Stimulated activated CD8-positive, alpha-beta memory T cell treated with anti-CD3 and anti-CD28 coated beads, Interleukin-7, amount 100 ng/mL, for 24 hours (primary cell): Measurements from ENCODE around the gene CDC27.
"Not testable (repeated sequence)": the region's sequence is repeated elsewhere in the genome, so short reads cannot be mapped to it uniquely, and the experiment has no call there.

Experiments
- DNase-seq: peaks from one replicate; pipeline ENCODE4 v3.0.0-alpha.2; 2020; ENCODE audit warnings: low read depth

CDC27 gene, protein sequence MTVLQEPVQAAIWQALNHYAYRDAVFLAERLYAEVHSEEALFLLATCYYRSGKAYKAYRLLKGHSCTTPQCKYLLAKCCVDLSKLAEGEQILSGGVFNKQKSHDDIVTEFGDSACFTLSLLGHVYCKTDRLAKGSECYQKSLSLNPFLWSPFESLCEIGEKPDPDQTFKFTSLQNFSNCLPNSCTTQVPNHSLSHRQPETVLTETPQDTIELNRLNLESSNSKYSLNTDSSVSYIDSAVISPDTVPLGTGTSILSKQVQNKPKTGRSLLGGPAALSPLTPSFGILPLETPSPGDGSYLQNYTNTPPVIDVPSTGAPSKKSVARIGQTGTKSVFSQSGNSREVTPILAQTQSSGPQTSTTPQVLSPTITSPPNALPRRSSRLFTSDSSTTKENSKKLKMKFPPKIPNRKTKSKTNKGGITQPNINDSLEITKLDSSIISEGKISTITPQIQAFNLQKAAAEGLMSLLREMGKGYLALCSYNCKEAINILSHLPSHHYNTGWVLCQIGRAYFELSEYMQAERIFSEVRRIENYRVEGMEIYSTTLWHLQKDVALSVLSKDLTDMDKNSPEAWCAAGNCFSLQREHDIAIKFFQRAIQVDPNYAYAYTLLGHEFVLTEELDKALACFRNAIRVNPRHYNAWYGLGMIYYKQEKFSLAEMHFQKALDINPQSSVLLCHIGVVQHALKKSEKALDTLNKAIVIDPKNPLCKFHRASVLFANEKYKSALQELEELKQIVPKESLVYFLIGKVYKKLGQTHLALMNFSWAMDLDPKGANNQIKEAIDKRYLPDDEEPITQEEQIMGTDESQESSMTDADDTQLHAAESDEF

DNA sequence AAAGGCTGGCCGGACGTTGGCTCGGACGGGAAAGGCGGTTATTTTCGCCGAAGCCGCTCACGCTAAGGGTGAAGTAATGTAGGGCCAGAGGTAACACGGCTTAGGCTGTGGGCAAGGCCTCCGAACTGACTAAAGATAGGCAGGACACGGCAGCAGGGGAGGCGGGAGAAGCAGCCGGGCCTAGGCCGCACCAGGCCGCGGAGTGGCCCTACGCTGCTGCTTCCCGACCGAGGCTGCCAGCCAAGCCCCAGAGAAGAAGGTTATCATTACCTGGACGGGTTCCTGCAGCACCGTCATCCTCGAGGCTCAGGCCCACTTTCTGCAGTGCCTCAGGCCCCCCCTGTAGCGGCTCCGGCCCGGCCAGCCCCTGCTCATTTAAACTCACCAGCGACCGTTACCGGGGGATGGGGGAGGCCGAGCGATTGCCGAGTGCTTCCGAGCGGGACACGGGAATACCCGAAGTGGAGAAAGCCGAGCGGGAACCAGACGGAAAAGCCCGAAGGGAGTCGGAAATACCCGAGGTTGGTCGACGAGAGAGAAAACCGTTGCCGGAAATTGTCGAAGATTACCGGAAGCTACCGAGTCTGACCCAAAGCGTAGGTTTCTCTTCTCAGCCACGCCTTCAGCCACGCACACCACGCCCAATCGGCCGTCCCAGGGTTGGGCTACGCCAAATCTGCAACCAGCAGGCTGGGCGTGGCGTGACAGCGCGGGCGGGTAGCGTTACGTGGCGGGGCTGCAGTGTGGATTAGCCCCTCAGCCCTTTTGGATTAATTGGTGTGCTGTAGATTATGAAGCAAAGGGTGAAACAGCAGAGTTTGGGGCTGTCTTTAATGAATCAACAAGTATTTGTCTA lies at the start of gene CDC27:
CDC27 (minus strand) TSS at position 420 of the 856 bp plus-strand sequence; CDS start at position 297, 123 bp downstream.
- DNase-seq = peak; percentile 100

DNA sequence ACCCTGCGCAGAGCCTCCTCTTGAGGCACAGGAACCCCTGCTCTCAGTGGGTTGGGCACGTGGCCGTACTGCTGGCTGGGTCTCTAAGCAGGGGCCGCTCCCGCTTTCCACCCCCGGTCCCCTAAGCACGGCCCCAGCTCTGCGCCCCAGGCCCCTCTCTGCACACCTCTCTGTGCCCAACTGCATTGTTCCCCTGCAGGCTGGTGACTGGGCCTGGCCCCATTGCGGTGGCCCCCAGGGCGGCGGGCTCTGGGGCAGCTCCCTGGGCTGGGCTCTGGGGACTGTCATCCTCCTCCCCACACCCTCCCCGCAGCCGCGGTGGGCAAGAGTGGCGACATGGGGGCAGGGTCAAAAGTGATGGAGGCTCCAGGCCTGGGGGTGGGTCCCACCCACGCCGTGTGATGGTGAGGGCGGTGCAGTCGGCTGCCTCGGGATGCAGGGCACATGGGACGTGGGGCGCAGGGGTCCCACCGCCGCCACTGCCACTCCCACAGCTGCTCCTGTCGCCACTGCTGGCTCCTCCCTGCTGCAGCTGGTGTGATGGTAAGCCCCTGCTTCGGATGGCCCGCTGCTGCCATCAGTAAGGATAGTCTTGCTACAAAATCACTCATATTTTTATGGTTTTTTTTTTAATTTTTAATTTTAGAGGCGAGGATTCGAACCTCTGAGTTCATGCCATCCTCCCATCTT lies 49.4 kb upstream of the CDC27 start:
- DNase-seq = no peak

DNA sequence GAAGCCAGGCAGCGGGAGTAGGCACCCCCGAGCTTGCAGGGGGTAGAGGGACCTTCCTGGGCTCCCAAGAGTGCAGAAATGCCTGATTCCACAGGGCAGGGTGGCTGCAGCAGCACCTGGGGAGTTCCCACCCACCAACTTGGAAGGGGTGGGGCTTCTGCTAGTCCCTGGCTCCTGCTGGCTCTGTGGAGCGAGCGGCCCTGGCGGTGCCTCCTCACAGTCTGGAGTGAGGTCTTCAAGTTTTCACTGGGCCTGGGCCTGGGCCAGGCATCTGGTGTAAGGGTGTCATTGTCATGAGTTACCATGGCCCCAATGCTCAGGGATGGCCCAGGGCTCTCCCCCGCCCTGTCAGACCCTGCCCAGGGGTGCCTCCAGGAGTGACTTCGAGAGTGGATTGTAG lies 48.7 kb upstream of the CDC27 start:
- no peak for DNase-seq

DNA sequence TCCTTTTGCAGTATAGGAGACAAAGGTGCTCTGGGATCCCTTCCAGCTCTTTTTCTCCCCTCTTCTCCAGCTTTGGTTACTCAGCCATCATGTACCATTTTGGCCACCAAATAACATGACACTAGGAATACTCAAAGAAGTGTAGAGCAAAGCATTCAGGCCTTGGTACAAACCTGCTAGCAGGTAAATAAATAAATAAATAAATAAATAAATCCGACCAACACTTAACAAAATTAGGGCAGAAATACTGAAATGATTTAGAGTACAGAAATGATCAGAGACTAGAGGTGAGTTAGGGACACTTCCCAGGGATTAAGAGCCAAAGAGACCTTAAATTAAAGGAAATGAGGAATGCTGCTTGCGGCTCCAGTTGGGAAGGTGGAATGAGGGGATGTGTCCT lies 46.8 kb upstream of the CDC27 start:
- DNase-seq = no peak

DNA sequence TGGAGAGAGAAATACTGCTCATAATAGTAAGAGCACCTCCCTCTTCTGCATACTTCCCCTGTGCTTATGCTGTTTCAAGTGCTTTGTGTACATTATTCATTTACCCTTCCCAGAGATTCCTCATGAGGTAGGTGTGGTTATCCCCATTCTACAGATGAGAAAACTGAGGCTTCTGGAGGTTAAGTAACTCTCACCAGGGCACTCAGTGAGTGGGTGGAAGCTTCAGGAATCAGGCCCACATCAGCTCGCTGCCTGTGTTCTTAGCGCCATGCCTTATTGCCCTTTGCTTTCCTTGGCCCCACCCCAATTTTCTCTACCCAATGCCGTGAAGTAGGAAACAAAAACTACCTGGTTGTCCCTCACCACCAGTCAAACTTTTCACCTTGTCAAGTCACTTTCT lies 46.4 kb upstream of the CDC27 start:
- no peak for DNase-seq

DNA sequence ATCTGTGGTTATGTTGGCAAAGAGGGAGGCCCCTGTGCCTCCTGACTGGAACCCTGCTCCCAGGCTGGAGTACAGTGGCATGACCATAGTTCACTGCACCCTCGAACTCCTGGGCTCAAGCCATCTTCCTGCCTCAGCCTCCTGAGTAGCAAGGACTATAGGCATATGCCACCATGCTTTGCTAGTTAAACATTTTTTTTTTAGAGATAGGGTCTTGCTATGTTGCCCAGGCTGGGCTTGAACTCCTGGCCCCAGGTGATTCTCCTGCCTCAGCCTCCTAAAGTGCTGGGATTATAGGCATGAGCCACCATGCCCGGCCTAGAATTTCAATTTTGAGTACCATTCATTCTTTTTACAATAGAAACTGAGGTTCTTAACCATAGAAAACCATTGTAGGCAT lies 43.4 kb upstream of the CDC27 start:
- DNase-seq = no peak

DNA sequence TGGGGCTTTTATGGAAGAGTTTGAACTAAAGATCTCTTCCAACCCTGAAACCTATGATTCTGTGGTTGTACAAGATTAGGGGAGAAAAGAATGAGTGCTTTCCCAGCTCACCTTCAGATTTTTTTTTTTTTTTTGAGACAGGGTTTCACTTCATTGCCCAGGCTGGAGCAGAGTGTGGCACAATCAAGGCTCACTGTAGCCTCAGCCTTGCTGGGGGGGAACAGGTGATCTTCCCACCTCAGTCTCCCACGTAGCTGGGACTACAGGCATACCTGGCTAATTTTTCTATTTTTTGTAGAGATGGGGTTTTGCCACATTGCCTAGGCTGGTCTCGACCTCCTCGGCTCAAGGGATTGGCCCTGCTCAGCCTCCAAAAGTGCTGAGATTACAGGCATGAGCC lies 42.8 kb upstream of the CDC27 start:
- no peak for DNase-seq

DNA sequence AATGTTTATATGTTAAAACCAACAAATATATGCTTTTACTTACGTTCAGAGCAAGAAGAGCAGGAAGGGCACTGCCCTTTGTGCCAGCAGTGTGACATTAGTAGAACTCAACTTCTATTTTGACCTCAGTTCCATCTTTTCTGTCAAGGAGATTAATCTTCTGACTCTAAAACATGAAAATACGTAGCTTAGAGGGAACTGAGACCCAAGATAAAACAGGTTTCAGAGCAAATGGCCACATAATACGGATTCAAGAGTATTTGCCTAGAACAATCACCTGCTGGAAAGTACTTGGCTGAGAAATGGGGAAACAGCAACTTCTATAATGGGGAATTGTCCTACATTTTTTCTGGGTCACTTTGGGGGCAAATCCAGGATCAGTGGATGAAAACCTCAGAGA lies 42.2 kb upstream of the CDC27 start:
- DNase-seq = no peak

DNA sequence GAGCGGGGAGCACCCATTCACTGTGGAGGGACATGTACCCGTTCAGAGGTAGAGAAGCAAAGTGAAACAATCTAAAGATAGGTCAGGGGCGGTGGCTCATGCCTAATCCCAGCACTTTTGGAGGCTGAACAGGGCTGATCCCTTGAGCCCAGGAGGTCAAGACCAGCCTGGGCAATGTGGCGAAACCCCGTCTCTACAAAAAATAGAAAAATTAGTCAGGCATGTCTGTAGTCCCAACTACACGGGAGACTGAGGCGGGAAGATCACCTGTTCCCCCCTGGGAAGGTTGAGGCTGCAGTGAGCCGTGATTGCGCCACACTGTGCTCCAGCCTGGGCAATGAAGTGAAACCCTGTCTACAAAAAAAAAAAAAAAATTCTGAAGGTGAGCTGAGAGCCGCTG lies 41.8 kb upstream of the CDC27 start:
- DNase-seq = no peak

DNA sequence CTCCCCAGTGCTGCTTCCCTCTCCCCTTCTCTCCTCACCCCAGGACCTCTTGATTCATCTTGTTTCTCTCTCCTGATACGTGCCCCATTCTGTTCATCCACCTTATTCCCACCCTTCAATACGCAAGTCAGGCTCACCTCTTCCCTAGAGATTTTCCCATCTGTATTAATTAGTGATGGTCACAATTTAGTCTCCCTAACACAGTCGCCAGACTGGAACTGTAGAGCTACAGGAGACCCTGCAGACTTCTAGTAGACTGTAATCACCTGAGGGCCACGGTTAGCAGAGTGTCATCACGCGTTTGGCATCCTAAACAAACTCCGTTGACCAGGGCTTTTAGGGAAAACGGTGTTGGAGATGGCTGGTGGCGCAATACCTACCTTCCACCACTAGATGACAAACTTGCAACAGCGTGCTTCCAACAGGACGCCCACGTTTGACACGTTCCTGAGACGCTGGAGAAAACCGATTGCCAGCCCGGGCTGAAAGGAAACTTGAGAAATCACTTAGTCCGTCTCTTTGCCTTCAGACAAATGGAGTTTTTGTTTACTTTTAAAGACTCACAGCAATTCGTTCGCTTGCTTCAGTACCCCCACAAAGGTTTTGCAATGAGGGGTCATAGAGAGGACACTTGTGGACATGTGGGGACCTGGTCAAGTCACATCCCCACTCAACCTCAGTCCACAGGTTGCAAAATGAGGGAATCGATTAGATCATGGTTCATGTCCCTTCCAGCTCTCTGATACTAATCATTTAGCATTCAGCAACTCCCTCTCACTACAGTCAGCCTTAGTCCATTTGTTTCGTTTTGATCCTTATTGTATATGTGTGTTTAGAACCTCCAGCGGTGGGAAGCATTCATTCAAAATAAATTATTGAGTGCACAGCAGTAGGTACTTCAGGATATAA lies 40.7 kb upstream of the CDC27 start:
- DNase-seq = peak; percentile 49

DNA sequence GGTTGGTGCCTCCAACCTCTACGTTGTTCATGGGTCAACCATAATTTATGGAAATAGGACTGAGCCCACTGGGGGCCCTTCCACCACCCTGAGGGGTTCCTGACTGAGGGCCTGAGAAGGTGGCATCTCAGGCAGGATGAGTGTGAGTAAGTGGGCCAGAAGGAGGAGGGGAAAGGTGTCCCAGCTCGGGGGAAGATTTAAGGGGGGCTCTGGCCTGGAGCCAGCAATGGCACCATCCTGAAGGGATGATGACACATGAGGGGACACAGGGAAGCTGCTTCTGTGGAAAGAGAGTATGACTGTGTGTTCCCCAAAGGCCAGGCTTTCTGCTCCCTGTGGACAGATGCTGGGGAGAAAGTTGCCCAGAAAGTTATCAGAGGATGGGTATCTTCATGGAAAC lies 38.8 kb upstream of the CDC27 start:
- DNase-seq = no peak

DNA sequence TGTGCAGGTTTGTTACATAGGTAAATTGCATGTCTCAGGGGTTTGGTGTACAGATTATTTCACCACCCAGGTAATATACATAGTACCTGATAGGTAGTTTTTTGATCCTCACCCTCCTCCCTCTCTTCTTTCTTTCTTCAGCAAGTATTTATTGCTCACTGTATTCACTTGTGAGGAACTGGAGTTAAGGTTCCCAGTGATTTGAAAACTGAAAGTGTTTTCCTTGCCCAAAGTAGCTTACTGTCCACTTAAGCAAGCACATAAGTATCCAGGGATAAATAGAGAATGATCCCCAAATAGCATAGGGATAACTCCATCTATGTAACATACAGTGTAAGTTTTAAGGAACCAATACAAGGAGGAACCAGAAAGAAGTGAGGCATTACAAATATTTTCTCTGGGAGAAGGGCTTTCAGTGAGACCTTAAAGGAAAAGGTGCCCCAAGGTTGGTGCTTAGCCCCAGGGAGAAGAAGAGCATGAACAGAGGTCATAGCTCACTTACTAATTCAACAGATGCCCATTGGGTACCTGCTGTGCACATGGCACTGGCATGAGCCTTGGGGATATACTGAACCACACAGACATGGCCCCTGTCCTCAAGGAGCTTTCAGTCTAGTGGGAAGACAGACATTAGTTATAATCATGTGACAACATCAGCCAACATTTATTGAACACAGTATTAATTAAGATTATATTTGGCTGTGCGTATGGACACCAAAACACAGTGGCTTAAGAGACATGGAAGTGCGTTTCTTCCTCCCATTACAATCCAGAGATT lies 37.0 kb upstream of the CDC27 start:
- DNase-seq = no peak

DNA sequence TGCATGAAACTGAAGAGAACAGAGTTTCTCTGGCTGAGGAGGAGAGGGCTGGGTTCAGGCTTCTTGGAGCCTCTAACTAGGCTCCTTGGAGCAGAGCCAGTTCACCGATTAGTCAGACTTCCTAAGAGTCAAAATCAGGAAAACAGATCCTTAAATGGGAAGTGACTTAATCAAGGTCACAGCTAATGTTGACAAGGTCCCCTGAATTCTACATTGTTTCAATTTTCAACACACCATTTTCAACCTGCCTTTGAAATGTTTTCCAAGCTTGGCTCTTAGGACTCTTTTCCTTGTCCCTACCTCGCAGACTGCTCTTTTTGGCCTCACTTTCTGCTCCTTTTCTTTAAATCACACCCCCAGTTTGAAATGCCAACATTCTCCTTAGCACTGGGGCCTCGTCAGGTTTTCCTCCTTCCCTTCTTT lies 36.4 kb upstream of the CDC27 start:
- no peak for DNase-seq

DNA sequence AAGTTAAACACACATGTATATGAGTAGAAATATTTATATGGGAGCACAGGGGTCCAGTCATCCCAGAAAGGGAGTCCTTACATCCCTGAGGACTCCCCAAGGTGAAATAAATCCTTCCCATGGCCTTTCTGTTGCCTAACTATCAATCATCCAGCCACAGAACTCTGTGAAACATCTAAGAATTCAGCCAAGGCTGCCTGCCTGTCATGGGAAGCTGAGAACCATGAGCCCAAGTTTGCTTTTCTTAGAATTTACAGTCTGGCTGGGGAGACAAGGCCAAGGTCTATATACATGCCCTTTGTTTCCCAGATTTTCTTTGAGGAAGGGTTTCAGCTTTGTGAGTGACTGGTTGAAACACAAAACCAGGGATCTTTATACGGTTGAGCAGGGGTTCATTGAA lies 35.9 kb upstream of the CDC27 start:
- no peak for DNase-seq

DNA sequence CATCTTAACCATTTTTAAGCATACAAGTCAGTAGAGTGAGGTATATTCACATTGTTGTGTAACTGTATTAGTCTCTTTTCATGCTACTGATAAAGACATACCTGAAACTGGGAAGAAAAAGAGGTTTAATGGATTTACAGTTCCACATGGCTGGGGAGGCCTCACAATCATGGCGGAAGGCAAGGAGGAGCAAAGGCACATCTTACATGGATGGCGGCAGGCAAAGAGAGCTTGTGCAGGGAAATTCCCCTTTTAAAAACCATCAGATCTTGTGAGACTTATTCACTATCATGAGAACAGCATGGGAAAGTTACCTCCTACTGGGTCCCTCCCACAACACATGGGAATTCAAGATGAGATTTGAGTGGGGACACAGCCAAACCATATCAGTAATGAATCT lies 35.0 kb upstream of the CDC27 start:
- not testable (repeated sequence) for DNase-seq

DNA sequence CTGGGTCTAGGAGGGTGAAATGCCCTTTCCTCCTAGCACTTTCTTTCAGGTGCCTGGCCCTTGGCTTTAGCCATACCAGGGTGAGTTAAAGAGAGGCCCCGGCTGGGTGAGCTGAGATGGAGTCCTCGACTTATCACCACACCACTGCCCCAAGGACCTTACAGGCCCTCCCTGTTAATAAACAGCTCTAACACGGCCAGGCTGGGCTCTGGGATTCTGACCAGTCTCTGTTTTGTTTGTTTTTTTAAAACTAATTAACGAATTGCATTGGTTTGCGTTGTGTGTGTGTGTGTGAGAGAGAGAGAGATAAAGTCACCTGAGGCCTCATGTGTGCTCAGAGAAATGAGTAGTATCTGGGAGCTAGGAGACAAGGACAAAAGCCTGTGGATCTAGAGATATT lies 34.4 kb upstream of the CDC27 start:
- no peak for DNase-seq

DNA sequence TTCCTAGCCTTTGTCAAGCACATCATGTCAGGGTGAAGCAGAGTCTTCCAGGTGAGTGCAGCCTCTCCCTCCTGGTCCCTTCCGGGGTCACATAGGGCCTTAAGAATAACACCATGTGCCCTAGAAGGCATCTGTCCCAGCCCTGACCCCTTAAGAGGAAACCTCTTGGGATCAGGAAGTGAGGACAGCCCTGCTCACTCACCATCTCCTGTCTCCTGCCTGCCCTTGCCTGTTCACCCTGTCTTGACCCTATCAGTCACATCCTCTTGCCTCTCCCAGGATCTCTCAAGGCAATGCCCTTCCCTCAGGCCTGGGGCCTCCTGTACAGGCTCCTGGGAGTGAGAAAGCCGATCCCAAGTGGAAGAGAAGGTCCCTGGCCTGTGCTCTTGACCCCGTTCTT lies 33.9 kb upstream of the CDC27 start:
- DNase-seq = no peak

DNA sequence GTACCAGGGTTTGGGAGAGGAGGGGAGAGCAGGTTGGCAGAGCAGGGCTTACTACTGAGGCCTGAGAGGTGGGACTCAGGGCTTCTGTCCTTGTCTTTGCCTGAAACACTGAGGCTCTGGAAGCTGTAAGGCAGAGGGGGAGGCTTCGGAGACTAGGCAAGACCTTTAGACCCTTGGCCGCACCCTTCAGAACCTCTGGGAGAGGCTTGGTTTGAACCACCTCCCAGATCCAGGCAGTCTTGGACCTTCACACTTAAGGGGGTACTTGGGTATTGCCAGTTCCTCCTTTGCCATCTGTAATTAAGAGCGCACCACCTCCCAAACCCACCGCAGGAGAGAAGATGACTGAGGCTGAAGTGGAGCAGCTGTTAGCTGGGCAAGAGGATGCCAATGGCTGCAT lies 33.0 kb upstream of the CDC27 start:
- DNase-seq = no peak

DNA sequence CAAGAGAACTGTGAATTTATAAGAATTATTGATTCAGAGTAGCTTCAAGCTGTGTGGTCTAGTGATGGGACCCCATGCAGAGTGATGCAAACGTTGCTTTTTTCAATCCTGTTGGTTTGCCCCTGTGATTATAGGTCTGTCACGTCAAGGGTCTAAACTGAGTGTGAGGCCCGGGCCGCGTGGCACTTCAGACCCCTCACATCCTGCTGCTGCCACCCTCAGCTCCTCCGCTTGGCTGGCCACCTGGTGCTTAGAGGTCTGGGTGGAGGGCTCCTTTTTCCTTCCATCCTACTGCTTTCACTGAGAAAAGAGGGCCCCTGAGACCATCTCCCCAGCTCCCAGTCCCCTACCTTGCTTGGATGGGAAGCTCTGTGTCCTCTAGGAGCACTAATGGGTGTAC lies 32.1 kb upstream of the CDC27 start:
- DNase-seq = no peak

DNA sequence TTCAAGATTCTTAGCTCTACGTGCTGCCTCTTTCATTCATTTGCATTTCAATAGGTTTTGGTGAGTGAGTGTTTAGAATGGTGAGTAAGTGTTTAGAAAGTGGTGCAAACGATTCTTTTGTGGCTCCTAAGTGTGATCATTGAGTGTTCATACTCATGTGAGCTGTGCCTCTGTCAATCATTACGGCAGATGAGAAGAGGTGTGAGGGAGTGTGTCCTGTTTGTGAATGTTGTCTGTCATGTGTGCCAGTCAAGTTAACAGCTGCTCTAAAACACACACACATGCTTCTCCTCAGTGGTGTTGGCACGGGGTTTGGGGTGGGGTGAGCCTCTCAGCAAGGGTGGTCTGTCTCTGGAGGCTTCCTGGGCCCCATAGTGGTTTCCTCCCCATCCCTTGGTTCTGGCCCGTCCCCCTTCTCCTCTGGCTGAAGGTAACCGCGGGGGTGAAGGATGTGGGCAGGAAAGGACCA lies 31.5 kb upstream of the CDC27 start:
- DNase-seq = no peak
